Panc1 (cell line): Measurements from ENCODE around the gene AAK1. TPM values are rescaled to one million over a fixed set of nuclear protein-coding genes. Genes with fewer than 3 reads are reported as not detected.

ENCODE experiments used
- ATAC-seq: fragments of 200-7000 bp; cut with Tn5 transposase; 2 replicates; pipeline ENCODE4 v1.9.1; 2020; ENCODE audit warnings: mild to moderate bottlenecking, moderate library complexity
- BruUV-seq: library from RNA; stranded (reverse); fragments of 400-500 nt; replicated peaks from 2 replicates; lab custom pipeline; 2021; lab: Mats Ljungman, UMichigan
- CTCF ChIA-PET: fragments of 300-600 bp; sonication (Branson Sonifier 250); formaldehyde crosslinking; loops from one replicate; lab custom pipeline; 2022; ENCODE audit warnings: antibody characterized with exemption; lab: Charles Lee
- POLR2A ChIA-PET: fragments of 300-600 bp; sonication (Branson Sonifier 250); formaldehyde crosslinking; loops from one replicate; lab custom pipeline; 2022; ENCODE audit warnings: antibody characterized with exemption; lab: Charles Lee
- DNase-seq: peaks from one replicate; pipeline ENCODE4 v3.0.0-alpha.2; 2010; ENCODE audit warnings: low read depth, low spot score
- H3K27ac ChIP-seq: 2 replicates; pipeline ENCODE4 v1.5.1; 2011; ENCODE audit warnings: mild to moderate bottlenecking, low read length, inconsistent platforms
- H3K27me3 ChIP-seq: fragments of 200-500 bp; sonication (Bioruptor generic); 2 replicates; pipeline ENCODE4 v1.6.0; 2014; ENCODE audit warnings: low read length, inconsistent platforms; ENCODE audit not compliant: control insufficient read depth, insufficient read depth
- H3K36me3 ChIP-seq: fragments of 200-500 bp; sonication (Bioruptor generic); 2 replicates; pipeline ENCODE4 v1.5.1; 2014; ENCODE audit warnings: inconsistent platforms, mild to moderate bottlenecking, low read length, moderate library complexity; ENCODE audit not compliant: control insufficient read depth, insufficient read depth
- H3K4me1 ChIP-seq: 2 replicates; pipeline ENCODE4 v1.5.1; 2011; ENCODE audit warnings: inconsistent platforms, mild to moderate bottlenecking, low read length, moderate library complexity; ENCODE audit not compliant: control insufficient read depth, insufficient read depth
- H3K4me3 ChIP-seq, 2 experiments: 2 replicates each; pipeline ENCODE4 v1.5.1; 2011 to 2012; ENCODE audit warnings: low read depth in 2 of 2, low read length in 2 of 2, mild to moderate bottlenecking in 2 of 2, inconsistent platforms in 1 of 2, moderate library complexity in 1 of 2
- H3K9me3 ChIP-seq: fragments of 200-500 bp; sonication (Bioruptor generic); 2 replicates; pipeline ENCODE4 v1.5.1; 2014; ENCODE audit warnings: low read depth, mild to moderate bottlenecking, inconsistent platforms, low read length, moderate library complexity; ENCODE audit not compliant: control insufficient read depth, insufficient read depth
- POLR2AphosphoS5 ChIP-seq: IDR thresholded peaks from 2 replicates; pipeline ENCODE4 v1.6.1; 2012; ENCODE audit warnings: mild to moderate bottlenecking, low read depth, low read length, moderate library complexity
- SIN3A ChIP-seq: IDR thresholded peaks from 2 replicates; pipeline ENCODE4 v1.6.1; 2012; ENCODE audit warnings: low read depth, mild to moderate bottlenecking, low read length, moderate library complexity, borderline replicate concordance; ENCODE audit not compliant: insufficient read depth
- TCF7L2 ChIP-seq: IDR thresholded peaks from 2 replicates; pipeline ENCODE4 v1.6.1; 2011; ENCODE audit warnings: mild to moderate bottlenecking, low read depth, low read length, inconsistent platforms
- in situ Hi-C: cut with HindIII; loops from 2 replicates; pipeline ENCODE4 v1.10.0; 2016; ENCODE audit warnings: low sequenced_read_pairs, low pct_unique_long_range_greater_than_20kb
- intact Hi-C: fragments of 100-400 bp; cut with micrococcal nuclease; formaldehyde crosslinking; loops from one replicate; pipeline ENCODE4 v1.10.0; 2022; ENCODE audit not compliant: unreplicated experiment
- total RNA-seq: library from RNA; stranded (reverse); gene quantifications from one replicate; pipeline ENCODE4 v1.2.1, GENCODE V29; 2021; ENCODE audit not compliant: unreplicated experiment
- TF ChIP-seq, protein P1 (sequence below): fragments of 450-650 bp; IDR thresholded peaks from 2 replicates; pipeline ENCODE4 v1.5.1; 2017; ENCODE audit warnings: mild to moderate bottlenecking
- TF ChIP-seq, protein P2 (sequence below), 2 experiments: IDR thresholded peaks; 2 replicates each; pipeline ENCODE4 v1.6.1; 2011 to 2012; ENCODE audit warnings: low read depth in 2 of 2, control low read depth in 1 of 2, low read length in 1 of 2, mild to moderate bottlenecking in 1 of 2, moderate library complexity in 1 of 2; ENCODE audit not compliant: insufficient read depth in 1 of 2

Gene AAK1
- total RNA-seq, 1 experiment from 2014 or later = 123 TPM

DNA sequence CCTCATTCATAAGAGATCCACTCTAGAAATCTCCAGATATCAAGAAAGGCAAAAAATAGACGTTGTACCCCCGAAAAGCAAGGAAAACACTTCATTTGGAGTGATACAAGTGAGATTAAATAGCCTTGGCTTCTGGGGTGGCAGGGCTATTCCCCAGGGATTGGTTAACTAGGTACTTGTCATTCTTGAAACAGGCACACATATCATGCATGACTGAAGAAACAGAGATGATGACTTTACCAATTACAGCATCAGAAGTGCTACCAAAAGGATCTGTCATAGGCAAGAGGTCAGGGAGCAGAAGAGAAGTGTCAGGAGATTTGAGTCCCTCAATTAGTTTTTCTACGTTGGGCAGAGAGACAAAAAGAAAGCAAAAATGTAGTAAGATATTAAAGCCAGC, 161.1 kb downstream of the AAK1 start:
- Histone ChIP-seq H3K4me3 (no peak overlapping the region), H3K4me1 (no peaks in the 10 kb centered on the region), H3K36me3 (peaks cover 5% of the 10 kb centered on the region; the same call in 1 of the 2 replicates), H3K27me3 (no peaks in the 10 kb centered on the region), H3K27ac (no peak overlapping the region), H3K9me3 (no peaks in the 10 kb centered on the region)
- ATAC-seq (no peak), DNase-seq (no peak)
- intact Hi-C loops = no loop called here
- ChIA-PET CTCF (no interaction called here), POLR2A (no interaction called here)
- in situ Hi-C loops = no loop called here
- BruUV-seq = no TSS peak
- TF ChIP-seq SIN3A (no peak), TCF7L2 (no peak), POLR2AphosphoS5 (no peak)
- TF ChIP-seq, protein P1, sequence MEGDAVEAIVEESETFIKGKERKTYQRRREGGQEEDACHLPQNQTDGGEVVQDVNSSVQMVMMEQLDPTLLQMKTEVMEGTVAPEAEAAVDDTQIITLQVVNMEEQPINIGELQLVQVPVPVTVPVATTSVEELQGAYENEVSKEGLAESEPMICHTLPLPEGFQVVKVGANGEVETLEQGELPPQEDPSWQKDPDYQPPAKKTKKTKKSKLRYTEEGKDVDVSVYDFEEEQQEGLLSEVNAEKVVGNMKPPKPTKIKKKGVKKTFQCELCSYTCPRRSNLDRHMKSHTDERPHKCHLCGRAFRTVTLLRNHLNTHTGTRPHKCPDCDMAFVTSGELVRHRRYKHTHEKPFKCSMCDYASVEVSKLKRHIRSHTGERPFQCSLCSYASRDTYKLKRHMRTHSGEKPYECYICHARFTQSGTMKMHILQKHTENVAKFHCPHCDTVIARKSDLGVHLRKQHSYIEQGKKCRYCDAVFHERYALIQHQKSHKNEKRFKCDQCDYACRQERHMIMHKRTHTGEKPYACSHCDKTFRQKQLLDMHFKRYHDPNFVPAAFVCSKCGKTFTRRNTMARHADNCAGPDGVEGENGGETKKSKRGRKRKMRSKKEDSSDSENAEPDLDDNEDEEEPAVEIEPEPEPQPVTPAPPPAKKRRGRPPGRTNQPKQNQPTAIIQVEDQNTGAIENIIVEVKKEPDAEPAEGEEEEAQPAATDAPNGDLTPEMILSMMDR = no peak
- TF ChIP-seq, protein P2, sequence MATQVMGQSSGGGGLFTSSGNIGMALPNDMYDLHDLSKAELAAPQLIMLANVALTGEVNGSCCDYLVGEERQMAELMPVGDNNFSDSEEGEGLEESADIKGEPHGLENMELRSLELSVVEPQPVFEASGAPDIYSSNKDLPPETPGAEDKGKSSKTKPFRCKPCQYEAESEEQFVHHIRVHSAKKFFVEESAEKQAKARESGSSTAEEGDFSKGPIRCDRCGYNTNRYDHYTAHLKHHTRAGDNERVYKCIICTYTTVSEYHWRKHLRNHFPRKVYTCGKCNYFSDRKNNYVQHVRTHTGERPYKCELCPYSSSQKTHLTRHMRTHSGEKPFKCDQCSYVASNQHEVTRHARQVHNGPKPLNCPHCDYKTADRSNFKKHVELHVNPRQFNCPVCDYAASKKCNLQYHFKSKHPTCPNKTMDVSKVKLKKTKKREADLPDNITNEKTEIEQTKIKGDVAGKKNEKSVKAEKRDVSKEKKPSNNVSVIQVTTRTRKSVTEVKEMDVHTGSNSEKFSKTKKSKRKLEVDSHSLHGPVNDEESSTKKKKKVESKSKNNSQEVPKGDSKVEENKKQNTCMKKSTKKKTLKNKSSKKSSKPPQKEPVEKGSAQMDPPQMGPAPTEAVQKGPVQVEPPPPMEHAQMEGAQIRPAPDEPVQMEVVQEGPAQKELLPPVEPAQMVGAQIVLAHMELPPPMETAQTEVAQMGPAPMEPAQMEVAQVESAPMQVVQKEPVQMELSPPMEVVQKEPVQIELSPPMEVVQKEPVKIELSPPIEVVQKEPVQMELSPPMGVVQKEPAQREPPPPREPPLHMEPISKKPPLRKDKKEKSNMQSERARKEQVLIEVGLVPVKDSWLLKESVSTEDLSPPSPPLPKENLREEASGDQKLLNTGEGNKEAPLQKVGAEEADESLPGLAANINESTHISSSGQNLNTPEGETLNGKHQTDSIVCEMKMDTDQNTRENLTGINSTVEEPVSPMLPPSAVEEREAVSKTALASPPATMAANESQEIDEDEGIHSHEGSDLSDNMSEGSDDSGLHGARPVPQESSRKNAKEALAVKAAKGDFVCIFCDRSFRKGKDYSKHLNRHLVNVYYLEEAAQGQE (IDR thresholded peaks at IDR 0.05; ENCODE audit: insufficient read depth in 1 of 2, low read depth in 2 of 2, low read length in 1 of 2) = no peak

DNA sequence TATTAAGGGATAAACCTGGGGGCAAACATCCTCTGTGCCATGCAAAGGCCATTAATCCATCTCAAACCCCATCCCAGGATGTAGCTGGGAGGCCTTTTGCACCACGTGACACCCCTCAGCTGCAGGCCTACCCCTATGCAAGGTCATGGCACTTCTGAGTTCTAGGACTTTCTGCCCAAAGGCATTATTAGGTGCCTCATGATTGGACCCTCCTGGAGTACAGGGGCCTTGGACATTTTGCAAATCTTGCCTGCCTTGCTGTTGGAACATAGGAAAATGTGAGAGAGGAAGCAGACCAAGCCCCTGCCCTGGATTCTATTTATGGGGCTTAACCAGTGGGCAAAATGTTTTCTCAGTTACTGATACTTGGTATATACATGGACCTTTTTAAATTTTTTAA, 162.1 kb downstream of the AAK1 start:
- no peak overlapping the region for H3K4me3 ChIP-seq
- ATAC-seq (no peak), DNase-seq (no peak)
- intact Hi-C loops (no loop called here), in situ Hi-C loops (no loop called here)
- H3K9me3 ChIP-seq = no peaks in the 10 kb centered on the region
- TF ChIP-seq POLR2AphosphoS5 = no peak
- no peak for TF ChIP-seq SIN3A
- TF ChIP-seq, protein P1 = no peak
- TF ChIP-seq, protein P2 (IDR thresholded peaks at IDR 0.05; ENCODE audit: insufficient read depth in 1 of 2, low read depth in 2 of 2, low read length in 1 of 2) = no peak
- TF ChIP-seq TCF7L2 = no peak
- POLR2A ChIA-PET = no interaction called here
- H3K4me1 ChIP-seq = no peaks in the 10 kb centered on the region
- H3K27ac ChIP-seq = no peak overlapping the region
- CTCF ChIA-PET = no interaction called here
- H3K27me3 ChIP-seq = no peaks in the 10 kb centered on the region
- BruUV-seq = no TSS peak
- H3K36me3 ChIP-seq = peaks cover 5% of the 10 kb centered on the region; the same call in 1 of the 2 replicates
